Activated CD8-positive, alpha-beta memory T cell treated with anti-CD3 and anti-CD28 coated beads for 24 hours (primary cell): Measurements from ENCODE around the gene GJC2.

Experiments used
- DNase-seq: peaks from one replicate; pipeline ENCODE4 v3.0.0-alpha.2; 2020

Gene GJC2

DNA sequence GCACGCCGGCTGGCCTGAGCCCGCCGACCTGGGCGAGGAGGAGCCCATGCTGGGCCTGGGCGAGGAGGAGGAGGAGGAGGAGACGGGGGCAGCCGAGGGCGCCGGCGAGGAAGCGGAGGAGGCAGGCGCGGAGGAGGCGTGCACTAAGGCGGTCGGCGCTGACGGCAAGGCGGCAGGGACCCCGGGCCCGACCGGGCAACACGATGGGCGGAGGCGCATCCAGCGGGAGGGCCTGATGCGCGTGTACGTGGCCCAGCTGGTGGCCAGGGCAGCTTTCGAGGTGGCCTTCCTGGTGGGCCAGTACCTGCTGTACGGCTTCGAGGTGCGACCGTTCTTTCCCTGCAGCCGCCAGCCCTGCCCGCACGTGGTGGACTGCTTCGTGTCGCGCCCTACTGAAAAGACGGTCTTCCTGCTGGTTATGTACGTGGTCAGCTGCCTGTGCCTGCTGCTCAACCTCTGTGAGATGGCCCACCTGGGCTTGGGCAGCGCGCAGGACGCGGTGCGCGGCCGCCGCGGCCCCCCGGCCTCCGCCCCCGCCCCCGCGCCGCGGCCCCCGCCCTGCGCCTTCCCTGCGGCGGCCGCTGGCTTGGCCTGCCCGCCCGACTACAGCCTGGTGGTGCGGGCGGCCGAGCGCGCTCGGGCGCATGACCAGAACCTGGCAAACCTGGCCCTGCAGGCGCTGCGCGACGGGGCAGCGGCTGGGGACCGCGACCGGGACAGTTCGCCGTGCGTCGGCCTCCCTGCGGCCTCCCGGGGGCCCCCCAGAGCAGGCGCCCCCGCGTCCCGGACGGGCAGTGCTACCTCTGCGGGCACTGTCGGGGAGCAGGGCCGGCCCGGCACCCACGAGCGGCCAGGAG is 8.6 kb downstream of the GJC2 start:
- DNase-seq, result no peak

GRCh38 chr1:228159008-228159665 is 9.4 kb downstream of the GJC2 start:
- no peak for DNase-seq

GRCh38 chr1:228160201-228160761 is 10.6 kb downstream of the GJC2 start:
- no peak for DNase-seq

GRCh38 chr1:228161362-228161761 is 11.6 kb downstream of the GJC2 start:
- no peak for DNase-seq

GRCh38 chr1:228161866-228162265 is 12.1 kb downstream of the GJC2 start:
- no peak for DNase-seq

GRCh38 chr1:228162286-228163006 is 12.7 kb downstream of the GJC2 start:
- no peak for DNase-seq

DNA sequence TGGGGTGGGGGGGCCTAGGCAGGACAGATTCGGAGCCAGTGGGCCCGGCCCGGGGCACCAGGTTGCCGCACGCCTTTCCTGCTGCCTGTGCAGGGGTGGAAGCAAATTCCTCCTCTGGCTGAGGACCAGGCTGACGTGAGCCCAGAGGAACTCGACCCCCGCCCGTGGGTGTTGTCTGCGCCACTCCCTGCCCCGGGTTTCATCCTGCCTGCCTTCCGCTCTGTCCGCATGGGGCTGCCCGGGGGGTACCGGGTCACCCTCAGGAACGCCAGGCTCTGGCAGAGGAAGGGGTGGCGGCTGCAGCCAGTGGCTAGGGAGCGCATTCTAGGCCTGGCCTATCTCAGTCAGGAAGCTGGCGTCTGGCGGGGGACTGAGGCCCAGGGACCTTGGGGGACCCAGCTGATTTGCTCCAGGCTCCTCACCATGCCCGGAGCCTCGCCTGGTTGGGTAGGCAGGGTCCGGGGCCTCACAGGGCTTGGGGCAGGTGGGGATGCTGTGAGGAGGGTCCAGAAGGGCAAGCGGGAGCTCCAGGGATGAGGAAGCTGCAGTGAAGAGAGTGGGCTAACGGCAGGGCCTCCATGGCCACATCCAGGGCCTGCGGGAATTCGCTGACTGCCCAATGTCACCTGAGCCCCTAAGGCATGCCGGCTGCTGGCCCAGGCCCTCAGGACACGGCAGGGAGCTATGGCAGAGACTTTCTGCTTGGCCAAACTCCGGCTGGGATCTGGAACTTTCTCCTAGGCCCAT is 13.4 kb downstream of the GJC2 start:
- no peak for DNase-seq

- DNase-seq, result no peak
These were observed 14.2 kb downstream of the GJC2 start for GRCh38 chr1:228163776-228164519.

GRCh38 chr1:228164561-228165371 is 15.0 kb downstream of the GJC2 start:
- DNase-seq, result no peak

GRCh38 chr1:228165372-228166169 is 15.8 kb downstream of the GJC2 start, which contains the start of gene IBA57:
TSS of gene IBA57 (plus strand) at chr1:228165804. CDS start at chr1:228165817, 13 bp downstream.
- peak; percentile 100 for DNase-seq

DNA sequence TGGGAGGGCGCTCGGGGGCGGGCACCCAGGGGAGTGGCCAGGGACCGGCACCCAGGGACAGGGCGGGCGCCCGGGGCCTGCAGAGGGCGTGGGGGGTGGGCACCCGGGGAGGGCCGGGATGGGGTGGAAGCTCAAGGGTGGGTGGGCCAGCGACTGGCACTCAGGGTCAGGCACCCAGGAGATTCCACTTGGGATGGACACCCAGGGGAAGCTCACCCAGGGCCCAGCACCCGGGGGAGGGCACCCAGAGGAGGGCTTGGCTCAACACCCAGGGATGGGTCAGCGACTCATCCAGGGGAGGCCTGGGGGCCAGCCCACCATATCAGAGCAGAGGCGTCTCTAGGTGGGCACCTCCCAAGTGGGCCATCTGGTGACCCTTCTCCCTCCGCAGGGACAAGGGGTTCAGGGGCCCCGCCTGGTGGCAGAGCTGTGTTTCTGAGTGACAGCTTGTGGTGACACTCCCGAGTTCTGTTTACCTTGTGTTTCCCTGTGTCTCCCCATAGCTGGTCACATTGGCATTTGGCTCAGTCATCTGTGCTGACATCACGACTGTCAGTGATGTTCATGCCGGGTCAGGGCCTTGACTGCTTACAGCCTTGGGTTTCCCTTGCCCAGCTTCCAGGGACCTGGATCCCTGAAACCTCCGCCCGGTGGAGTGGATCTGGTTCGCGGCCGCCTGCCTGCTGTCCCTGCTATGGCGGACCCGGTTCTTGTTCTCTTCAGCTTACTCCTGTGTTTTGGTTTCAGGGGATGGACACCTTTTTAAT is 16.6 kb downstream of the GJC2 start:
- no peak for DNase-seq

DNA sequence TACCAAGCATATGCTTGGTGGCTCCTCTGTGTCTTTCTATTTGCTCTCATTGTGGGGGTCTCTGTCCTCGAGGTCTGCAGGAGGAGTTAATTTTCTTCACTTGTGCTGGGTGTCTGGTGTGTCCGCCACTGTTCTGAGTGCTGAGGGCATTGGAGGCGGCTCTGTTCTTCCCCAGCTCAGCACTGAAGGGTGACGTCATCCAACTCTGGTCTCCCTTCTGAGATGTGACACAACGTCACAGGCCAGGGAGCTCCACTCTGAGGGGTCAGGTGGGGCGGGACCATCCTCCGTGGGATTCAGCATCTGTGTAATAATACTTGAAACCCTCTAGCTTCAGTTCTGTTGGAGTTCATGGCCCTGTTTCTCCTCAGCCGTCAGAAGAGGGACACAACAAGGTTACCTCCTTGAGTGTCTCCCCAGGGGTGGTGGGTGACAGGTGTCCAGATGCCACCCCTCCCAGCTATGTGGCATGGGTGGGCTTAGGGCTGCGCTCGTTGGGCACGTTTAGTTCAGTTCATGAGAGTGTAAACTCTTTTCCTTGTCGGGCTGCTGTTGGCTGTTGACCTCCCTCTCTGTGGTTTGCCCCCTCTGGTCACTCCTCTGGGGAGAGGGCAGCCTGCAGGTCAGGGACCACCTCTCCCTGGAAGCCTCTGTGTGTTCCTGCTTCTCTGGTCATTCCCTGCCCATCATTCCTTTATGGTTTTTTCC is 19.0 kb downstream of the GJC2 start:
- DNase-seq, result no peak

DNA sequence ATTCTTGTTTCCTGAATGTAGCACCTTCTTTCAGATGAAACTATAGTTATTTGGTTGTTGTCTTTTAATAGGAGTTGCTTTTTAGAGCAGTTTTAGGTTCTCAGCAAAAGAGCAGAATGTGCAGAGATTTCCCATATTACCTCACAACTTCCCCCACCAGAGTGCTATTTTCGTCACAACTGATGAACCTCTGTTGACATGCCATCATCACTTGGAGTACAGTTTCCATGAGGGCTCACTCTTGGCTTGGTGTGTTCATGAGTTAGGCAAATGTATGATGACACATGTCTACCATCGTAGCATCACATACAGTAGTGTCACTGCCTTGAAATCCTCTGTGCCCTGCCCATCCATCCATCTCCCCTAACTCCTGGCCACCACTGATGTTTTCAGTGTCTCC is 19.6 kb downstream of the GJC2 start:
- no peak for DNase-seq

DNA sequence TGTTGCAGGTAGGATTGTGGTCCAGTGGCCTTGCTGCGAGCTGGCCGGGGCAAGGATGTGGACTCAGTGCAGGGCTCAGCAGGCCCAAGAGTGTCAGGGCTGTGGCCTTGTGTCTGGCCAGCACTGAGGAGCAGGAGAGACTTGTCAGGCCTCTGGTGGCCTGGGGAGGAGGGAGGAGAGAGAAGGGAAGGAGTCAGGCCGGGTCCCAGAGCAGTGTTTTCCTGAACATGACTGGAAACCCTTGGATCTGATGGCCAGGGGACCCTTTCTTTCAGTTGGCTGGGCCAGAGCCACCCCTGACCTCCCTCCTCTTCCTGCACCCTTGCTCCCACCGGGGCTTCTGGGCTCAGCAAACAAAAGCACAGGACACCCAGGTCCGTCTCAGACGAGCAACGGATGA is 20.9 kb downstream of the GJC2 start:
- no peak for DNase-seq

DNA sequence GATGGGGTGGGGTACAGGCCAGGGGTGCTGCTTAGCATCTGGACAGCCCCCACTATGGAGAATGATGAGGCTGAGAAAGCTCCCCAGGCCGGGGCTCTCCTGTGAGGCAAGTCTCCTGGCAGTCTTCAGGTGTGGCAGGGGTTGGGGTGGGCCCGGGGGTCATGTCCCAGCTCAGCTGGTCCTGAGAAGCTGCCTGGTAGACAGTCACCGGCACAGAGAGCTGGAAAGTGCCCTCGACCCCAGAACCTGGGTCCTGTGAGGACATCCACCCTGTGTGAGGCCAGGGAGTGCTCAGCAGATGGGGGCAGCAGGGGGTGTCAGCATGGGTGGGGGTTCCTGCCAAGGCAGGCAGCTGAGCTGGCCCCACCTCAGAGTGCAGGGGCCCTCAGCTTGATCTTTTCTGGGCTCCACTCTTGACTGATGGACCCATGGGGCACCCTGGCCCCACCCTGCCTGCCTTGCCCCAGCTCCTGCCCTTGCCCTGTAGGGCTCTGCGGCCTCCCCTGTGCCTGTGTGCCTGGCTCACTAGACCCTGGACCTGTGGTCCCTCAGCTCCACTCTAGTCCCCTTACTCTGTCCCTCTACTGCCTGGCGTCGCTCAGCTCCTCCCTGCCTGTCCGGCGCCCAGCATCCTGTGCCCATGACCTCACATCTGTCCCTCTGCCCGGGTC is 21.6 kb downstream of the GJC2 start:
- DNase-seq, result no peak

- no peak for DNase-seq
These were observed 23.1 kb downstream of the GJC2 start for GRCh38 chr1:228172591-228173527.
